SH-SY5Y (cell line): Measurements from ENCODE around the gene KLK1.
"Not testable (repeated sequence)": the region's sequence is repeated elsewhere in the genome, so short reads cannot be mapped to it uniquely, and the experiment has no call there.

ENCODE experiments used
- GATA2 ChIP-seq: IDR thresholded peaks from 2 replicates; pipeline ENCODE4 v1.6.1; 2011; ENCODE audit warnings: mild to moderate bottlenecking, low read depth, low read length
- GATA3 ChIP-seq: IDR thresholded peaks from 2 replicates; pipeline ENCODE4 v1.6.1; 2011; ENCODE audit warnings: low read depth, mild to moderate bottlenecking, low read length, moderate library complexity

DNA sequence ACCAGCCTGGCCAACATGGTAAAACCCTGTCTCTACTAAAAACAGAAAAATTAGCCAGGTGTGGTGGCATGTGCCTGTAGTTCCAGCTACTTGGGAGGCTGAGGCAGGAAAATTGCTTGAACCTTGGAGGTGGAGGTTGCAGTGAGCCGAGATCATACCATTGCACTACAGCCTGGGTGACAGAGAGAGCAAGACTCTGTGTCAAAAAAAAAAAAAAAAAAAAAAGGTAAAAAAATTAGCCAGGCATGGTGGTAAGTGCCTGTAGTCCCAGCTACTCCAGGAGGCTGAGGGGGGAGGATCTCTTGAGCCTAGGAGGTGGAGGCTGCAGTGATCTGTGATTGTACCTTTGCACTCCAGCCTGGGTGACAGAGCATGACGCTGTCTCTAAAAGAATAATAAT lies 53.4 kb downstream of the KLK1 start, which contains the start of gene GPR32:
- not testable (repeated sequence) for TF ChIP-seq GATA2, GATA3
